NOMO-1 treated with dmso at 0.1 percent for 144 hours (cell line): Measurements from ENCODE around the gene CD300LB.
A peak's percentile ranks its signal among the peaks of the same experiment; 100 is the strongest.
"Not testable (repeated sequence)": the region's sequence is repeated elsewhere in the genome, so short reads cannot be mapped to it uniquely, and the experiment has no call there.

Experiments used
- DNase-seq: peaks from one replicate; lab custom pipeline; 2025; ENCODE audit not compliant: unreplicated experiment; lab: John Stamatoyannopoulos, UW

CD300LB gene

GRCh38 chr17:74531231-74531761 lies at the start of gene CD300LB:
Gene CD300LB (minus strand): TSS chr17:74531475. CDS start chr17:74531350, 125 bp downstream.
- DNase-seq, result peak; percentile 53

- no peak for DNase-seq
Observed at GRCh38 chr17:74579900-74580299, 48.6 kb upstream of the CD300LB start.

- no peak for DNase-seq
Observed at GRCh38 chr17:74578979-74579378, 47.7 kb upstream of the CD300LB start.

GRCh38 chr17:74574489-74575142 lies 43.3 kb upstream of the CD300LB start:
- no peak for DNase-seq

- not testable (repeated sequence) for DNase-seq
Observed at GRCh38 chr17:74573635-74574034, 42.4 kb upstream of the CD300LB start.

- no peak for DNase-seq
Observed at GRCh38 chr17:74573169-74573568, 41.9 kb upstream of the CD300LB start.

- DNase-seq, result no peak
Observed at GRCh38 chr17:74571621-74572270, 40.5 kb upstream of the CD300LB start.

DNA sequence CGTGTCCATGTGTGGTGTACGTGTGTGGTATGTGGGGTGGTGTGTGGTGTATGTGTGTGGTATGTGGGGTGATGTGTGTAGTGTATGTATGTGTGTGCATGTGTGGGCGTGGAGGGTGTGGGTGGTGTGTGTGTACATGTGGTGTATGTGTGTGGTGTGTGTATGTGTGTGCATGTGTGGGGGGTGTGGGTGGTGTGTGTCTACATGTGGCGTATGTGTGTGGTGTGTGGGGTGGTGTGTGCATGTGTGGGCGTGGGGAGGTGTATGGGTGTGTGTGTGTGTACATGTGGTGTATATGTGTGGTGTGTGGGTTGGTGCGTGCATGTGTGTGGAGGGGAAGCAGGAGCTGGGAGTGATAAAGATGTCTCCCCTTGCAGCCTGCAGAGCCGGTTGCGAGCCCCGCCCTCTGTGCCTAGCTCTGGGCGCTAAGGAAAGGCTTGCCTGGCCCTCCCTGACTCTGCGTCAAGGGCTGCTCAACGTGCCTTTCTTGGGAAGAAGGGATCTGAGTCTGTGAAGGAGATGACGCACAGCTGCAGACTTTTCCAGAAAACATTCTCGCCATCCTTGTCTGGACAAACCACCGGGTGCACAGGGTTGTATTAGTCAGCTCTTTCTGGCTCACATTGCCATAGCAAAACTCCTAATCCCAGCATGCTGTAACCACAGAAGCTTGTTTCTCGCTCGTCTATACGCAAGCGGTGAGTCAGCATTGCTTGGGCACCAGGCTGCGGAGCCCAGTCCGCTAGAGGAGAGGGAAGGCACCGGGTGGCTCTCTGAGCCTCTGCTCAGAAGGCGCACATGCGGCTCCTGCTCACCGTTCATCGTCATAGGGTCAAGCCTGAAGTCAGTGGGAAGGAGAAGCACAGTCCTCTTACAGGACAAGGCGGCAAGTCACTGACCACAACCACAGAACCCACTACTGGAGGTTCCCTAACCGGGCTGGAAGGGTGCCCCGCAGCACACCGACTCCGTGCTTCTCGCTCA lies 38.0 kb upstream of the CD300LB start:
- peak; percentile 84 for DNase-seq

GRCh38 chr17:74568106-74568873 lies 37.0 kb upstream of the CD300LB start:
- DNase-seq, result no peak

DNA sequence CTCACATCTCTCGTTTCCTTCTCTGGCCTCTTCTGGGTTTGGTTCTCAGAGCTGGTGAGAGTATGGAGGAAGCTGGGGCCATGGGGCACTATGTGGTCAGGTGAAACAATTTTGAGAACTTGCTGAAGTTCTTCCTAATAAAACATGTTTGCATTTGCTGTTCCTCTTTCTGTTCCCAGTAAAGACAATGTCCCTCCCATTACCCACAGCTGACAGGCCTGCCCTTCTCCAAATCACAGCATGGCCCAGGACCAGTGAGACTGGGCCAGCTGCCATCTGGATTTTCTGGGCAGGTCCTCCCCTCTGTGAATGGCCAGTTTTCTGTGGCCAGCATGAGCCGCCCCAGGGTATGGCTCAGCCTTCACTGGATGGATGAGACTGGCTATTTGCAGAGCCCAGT lies 36.1 kb upstream of the CD300LB start, which contains the start of gene CD300H:
TSS of gene CD300H (minus strand) at position 113 of the 400 bp plus-strand sequence.
- DNase-seq, result peak; percentile 66

- no peak for DNase-seq
Observed at GRCh38 chr17:74566132-74566753, 35.0 kb upstream of the CD300LB start.

GRCh38 chr17:74565126-74565525 lies 33.9 kb upstream of the CD300LB start:
- no peak for DNase-seq

DNA sequence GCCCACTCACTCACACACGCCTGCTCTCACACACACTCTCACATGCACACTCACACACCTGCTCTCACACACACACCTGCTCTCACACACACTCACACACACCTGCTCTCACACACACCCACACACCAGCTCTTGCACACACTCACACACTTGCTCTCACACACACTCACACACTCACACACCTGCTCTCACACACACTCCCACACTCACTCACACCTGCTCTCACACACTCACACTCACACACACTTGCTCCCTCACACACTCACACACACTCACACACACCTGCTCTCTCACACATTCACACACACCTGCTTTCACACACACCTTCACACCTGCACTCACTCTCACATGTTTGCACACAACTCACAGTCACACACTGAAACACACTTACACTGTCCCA lies 32.1 kb upstream of the CD300LB start:
- DNase-seq, result no peak

DNA sequence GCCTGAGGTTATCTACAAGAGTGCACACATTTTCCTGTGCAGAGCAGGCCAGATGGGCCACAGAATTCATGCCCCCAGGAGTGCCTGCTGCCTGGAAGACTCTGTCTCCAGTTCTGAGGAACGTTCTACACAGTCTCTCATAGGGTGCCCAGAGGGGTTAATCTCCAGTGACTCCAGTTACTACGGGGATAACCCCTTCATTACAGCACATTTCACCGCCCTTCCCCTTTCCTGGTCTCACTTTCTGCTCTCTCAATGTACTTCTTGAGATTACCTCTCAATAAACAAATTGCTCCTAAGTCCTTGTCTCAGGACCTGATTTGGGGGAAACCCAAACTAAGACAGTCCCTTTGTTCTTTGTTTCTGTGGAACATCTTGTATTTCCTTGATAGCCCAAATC lies 30.3 kb upstream of the CD300LB start:
- no peak for DNase-seq

DNA sequence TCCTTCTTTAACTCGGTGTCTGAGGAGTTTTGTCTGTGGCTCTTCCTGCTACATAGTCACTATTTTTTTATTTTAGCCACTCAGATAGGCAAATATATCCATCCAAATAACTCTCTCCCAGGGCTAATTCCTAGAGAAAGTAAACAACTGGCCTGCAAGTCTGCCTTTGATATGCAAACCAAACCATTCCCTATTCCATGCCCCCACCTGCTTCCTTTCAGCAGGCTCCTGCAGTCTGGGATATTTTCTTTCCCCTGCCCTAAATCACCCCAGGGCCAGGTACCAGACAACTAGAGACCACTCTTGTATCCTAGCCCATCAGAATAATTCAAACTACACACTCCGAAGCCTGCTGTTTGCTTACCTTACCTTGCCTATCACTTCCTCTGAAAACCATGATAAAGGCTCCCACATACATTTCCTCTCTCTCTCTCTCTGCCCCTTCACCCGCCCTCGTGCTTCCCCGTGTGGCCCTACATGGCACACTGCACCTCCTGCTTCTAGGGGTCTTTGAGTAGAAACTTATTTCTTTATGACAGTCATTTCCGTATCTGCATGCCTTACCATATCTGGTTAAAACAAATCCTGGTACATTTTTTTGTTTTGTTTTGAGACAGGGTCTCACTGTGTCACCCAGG lies 27.7 kb upstream of the CD300LB start:
- DNase-seq, result no peak

GRCh38 chr17:74558402-74558801 lies 27.1 kb upstream of the CD300LB start:
- DNase-seq, result not testable (repeated sequence)

- DNase-seq, result no peak
Observed at GRCh38 chr17:74555427-74555940, 24.2 kb upstream of the CD300LB start.

GRCh38 chr17:74554909-74555308 lies 23.6 kb upstream of the CD300LB start:
- no peak for DNase-seq

DNA sequence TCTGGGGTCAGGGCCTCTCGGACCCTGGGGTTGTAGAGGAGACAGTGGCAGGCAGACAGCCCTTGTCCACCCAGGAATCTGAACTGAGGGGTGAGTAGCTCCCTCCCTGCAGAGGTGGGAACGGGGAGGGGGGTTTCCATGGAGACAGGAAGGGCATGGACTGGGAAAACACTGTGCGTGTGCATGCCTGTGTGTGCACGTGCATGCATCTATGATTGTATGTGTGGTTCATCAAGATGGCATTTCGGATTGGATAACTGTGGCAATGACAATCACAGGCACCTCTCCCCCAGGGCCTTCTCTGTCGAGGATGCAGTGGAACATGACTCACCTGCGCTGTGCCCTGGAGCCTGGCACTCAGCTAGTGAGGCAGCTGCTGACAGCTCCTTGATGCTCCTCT lies 20.8 kb upstream of the CD300LB start:
- DNase-seq, result no peak
